GM13976 (cell line): ENCODE results near the gene CDC7.

ENCODE experiments used
- DNase-seq: peaks from one replicate; pipeline ENCODE4 v3.0.0; 2012; ENCODE audit warnings: low spot score
- CTCF ChIP-seq: IDR thresholded peaks from 2 replicates; pipeline ENCODE4 v1.5.1; 2012; ENCODE audit warnings: borderline replicate concordance, mild to moderate bottlenecking; ENCODE audit not compliant: insufficient read depth; ENCODE audit errors: extremely low read depth, missing control alignments, control extremely low read depth
- in situ Hi-C: fragments of 300-500 bp; cut with MboI; formaldehyde crosslinking; loops from one replicate; pipeline ENCODE4 v1.12.0; 2022; ENCODE audit warnings: low sequenced_read_pairs, mixed read lengths, inconsistent platforms; ENCODE audit not compliant: unreplicated experiment

Gene CDC7

GRCh38 chr1:91557039-91557690 lies 56.5 kb downstream of the CDC7 start:
- in situ Hi-C loops = no loop called here
- TF ChIP-seq CTCF = no peak
- no peak for DNase-seq

GRCh38 chr1:91557826-91558225 lies 57.2 kb downstream of the CDC7 start:
- in situ Hi-C loops = no loop called here
- DNase-seq = no peak
- TF ChIP-seq CTCF = no peak

- no peak for TF ChIP-seq CTCF
- in situ Hi-C loops = no loop called here
- no peak for DNase-seq
Observed at GRCh38 chr1:91559046-91559750, 58.5 kb downstream of the CDC7 start.

- TF ChIP-seq CTCF = no peak
- DNase-seq = no peak
- in situ Hi-C loops = no loop called here
Observed at GRCh38 chr1:91559838-91560565, 59.4 kb downstream of the CDC7 start.

- DNase-seq = no peak
- no peak for TF ChIP-seq CTCF
- in situ Hi-C loops = no loop called here
Observed at GRCh38 chr1:91564888-91565701, 64.4 kb downstream of the CDC7 start.

GRCh38 chr1:91567583-91567982 lies 66.9 kb downstream of the CDC7 start:
- in situ Hi-C loops = no loop called here

More at GRCh38 chr1:91567583-91567982, 66.9 kb downstream of the CDC7 start:
- TF ChIP-seq CTCF = no peak
- DNase-seq = no peak
